ENCODE results near the gene CYP24A1.
A peak's percentile ranks its signal among the peaks of the same experiment; 100 is the strongest.

Gene CYP24A1

DNA sequence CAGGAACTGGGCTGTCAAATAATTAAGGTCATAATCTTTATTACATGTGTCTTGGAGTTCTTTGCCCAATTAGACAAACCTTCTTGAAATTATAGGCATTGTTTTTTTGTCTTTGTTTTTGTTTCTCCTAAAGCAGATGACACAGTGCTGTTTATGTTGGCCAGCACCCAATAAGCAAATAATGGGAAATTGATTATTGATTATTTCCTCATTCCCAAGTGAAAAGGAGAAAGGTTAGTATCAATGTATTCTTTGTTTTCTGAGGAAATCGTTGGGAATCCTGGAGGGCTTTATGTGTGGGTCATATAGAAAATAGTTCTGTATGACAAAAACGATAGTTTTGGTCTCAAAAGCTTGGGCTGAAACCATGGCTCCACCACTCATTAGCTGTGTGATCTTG is 4.5 kb upstream of the CYP24A1 start:
- TF ChIP-seq, protein P1, sequence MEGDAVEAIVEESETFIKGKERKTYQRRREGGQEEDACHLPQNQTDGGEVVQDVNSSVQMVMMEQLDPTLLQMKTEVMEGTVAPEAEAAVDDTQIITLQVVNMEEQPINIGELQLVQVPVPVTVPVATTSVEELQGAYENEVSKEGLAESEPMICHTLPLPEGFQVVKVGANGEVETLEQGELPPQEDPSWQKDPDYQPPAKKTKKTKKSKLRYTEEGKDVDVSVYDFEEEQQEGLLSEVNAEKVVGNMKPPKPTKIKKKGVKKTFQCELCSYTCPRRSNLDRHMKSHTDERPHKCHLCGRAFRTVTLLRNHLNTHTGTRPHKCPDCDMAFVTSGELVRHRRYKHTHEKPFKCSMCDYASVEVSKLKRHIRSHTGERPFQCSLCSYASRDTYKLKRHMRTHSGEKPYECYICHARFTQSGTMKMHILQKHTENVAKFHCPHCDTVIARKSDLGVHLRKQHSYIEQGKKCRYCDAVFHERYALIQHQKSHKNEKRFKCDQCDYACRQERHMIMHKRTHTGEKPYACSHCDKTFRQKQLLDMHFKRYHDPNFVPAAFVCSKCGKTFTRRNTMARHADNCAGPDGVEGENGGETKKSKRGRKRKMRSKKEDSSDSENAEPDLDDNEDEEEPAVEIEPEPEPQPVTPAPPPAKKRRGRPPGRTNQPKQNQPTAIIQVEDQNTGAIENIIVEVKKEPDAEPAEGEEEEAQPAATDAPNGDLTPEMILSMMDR (IDR thresholded peaks at IDR 0.05; ENCODE audit: low read depth, low read length, missing control alignments), result no peak
- H3K4me3 ChIP-seq (ENCODE audit: low read depth, low read length), result no peak overlapping the region
- in situ Hi-C loops (cut with HindIII; ENCODE audit: low sequenced_read_pairs), result no loop called here
- no peak for DNase-seq (ENCODE audit: low read depth)

DNA sequence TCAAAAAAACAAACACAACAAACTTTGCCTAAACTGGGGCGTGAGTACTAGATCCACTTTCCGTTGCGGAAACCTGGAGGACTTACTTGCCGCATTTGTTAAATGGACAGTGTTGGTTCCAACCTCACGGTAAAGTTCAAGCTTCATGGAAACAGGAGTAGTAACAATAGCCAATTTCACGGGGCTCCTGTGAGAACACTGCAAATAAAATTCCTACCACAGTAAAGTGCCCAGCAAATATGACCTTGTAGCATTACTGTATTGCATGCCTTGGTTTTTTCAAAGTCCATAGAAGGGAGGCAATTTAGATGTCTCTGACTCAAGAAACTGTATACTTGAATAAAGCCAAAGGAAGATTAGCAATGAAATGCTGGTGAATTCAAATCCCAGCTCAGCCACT is 3.6 kb upstream of the CYP24A1 start:
- no peak overlapping the region for H3K4me3 ChIP-seq (ENCODE audit: low read depth, low read length)
- TF ChIP-seq, protein P1 (IDR thresholded peaks at IDR 0.05; ENCODE audit: low read depth, low read length, missing control alignments), result no peak
- in situ Hi-C loops (cut with HindIII; ENCODE audit: low sequenced_read_pairs), result no loop called here
- no peak for DNase-seq (ENCODE audit: low read depth)

DNA sequence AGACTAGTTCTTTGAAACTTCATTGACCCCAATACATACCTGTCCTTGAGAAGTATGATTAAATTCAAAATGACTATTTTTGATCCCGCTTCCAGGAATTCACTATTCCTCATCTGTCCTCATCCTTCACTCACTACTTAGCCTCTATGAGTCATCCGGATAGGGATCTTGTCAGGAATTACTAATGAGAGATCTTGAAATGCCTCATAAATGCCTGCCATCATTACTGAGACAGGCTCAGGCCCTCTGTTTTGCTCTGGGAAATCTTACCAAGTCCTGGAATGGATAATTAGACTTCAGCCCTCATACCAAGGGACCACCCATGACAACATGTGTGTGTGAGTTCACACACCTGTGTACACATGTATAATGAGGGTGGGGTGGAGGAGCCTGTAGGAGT is 2.8 kb upstream of the CYP24A1 start:
- TF ChIP-seq, protein P1 (IDR thresholded peaks at IDR 0.05; ENCODE audit: low read depth, low read length, missing control alignments), result no peak
- in situ Hi-C loops (cut with HindIII; ENCODE audit: low sequenced_read_pairs), result no loop called here
- DNase-seq (ENCODE audit: low read depth), result no peak
- no peak overlapping the region for H3K4me3 ChIP-seq (ENCODE audit: low read depth, low read length)

DNA sequence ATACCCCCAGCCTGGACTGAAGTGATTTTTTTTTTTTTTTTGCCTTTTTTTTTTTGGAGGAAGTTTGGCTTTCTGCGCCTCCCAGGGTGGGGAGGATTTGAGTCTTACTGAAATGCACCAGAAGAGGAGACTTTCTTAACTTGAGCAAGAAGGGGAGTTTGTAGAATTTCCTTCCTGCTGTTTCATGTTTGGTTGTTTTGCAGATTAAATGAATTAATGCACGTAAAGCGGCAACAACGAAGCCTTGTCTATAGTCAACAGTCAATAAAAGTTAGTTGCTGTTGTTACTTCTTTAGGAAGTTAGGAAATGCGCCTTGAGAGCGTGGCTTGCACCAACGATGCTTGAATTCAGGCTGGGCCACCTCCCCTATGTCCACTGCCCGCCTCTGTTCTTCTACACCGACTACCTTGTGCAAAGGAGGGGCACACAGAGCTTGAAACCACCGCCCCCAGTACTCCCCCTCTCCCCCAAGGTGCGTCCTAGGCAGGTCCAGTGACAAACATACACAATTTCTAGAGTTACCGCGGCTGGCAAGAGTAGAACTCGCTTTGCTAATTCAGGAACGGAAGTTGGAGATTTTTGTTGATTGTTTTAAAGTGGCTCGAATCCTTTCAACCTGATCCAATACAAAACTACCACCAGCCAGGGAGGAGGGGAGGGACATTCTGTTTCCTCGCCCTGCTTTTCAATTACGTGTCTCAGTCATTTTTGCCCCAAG is 830 bp upstream of the CYP24A1 start:
- TF ChIP-seq, protein P1 (IDR thresholded peaks at IDR 0.05; ENCODE audit: low read depth, low read length, missing control alignments), result no peak
- H3K4me3 ChIP-seq (ENCODE audit: low read depth, low read length), result peak overlapping the region; percentile 30
- DNase-seq (ENCODE audit: low read depth), result no peak
- in situ Hi-C loops (cut with HindIII; ENCODE audit: low sequenced_read_pairs), result no loop called here

DNA sequence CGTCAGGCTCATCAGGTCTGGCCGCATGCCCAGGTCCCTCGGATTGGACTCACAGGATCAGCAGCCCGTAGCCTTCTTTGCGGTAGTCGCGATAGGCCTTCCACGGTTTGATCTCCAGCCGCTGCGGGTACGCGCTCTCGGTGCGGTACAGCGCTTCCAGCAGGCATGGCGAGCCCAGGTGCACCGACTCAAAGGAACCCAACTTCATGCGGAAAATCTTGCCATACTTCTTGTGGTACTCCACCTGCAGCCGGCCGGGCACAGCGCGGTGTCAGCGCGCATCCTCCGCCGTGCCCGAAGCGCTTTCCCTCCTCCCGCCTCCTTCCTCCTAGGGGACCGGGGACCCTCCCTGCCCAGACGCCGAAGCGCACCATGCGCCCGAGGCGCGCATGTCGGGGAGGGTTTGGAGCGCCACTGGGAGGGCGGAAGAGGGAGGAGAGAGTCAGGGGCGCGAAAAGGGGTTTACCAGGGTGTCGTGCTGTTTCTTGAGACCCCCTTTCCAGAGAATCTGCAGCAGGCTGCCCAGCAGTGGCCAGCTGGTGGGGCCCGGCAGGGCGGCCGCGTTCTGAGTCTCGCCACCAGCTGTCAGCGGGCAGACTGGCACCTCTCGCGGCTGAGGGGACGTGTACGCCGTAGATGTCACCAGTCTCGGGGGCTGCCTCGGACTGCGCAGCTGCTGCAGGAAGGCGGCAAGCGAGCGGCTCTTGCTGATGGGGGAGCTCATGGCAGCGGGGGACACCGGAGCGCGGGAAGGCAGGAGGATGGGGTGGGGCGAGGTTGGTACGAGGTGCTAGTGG is 732 bp downstream of the CYP24A1 start:
- peak overlapping the region; percentile 30 for H3K4me3 ChIP-seq (ENCODE audit: low read depth, low read length)
- DNase-seq (ENCODE audit: low read depth), result no peak
- TF ChIP-seq, protein P1 (IDR thresholded peaks at IDR 0.05; ENCODE audit: low read depth, low read length, missing control alignments), result no peak
- in situ Hi-C loops (cut with HindIII; ENCODE audit: low sequenced_read_pairs), result no loop called here

DNA sequence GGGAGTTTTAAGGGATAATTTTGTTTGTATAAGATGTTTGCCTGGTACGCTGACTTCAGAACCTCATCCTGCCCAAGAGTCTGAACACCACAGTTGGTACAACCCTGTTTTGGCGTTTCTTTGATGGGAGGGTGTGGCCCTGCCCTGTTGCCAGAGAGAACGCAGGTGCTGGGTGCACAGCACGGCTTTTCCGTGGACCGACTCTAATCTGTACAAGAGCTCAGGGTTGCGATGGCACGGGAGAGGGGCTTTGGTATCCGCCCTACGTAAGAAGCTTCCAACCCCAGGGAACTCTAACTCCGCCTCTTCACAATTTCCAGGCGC is 1.3 kb downstream of the CYP24A1 start:
- TF ChIP-seq, protein P1 (IDR thresholded peaks at IDR 0.05; ENCODE audit: low read depth, low read length, missing control alignments), result no peak
- in situ Hi-C loops (cut with HindIII; ENCODE audit: low sequenced_read_pairs), result no loop called here

More for the DNA sequence above, 1.3 kb downstream of the CYP24A1 start:
- H3K4me3 ChIP-seq (ENCODE audit: low read depth, low read length), result peak overlapping the region; percentile 30
- no peak for DNase-seq (ENCODE audit: low read depth)

Measured in astrocyte of the cerebellum (primary cell).